Measurements from ENCODE around the gene MTMR10. TPM values are rescaled to one million over a fixed set of nuclear protein-coding genes. Genes with fewer than 3 reads are reported as not detected.

Gene MTMR10
- polyA plus RNA-seq, 1 donor from 2014 or later = 2.3 TPM

DNA sequence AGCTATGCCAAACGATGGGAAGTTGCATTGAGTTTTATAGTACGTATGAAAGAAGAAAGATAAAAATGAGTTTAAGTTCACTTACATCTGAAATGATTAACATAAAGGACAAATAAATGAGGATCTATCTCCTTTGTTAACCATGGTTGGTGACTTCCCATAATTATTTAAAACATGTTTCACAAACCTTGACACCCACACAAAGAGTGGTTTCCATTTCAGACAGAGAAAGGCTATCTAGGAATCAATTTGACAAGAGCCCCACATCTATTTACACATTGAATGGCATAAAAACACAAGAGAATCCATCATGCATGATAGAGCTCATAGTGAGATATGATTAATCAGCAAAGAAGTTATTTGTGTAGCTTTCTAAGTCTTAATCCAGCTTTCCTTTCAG, 14.2 kb upstream of the MTMR10 start:
- Histone ChIP-seq H4K20me1 (ENCODE audit: insufficient read depth) (no peaks in the 10 kb centered on the region), H3K9me2 (ENCODE audit: insufficient read depth, low read length) (no peaks in the 10 kb centered on the region), H3K36me3 (ENCODE audit: insufficient read depth, low read length) (no peaks in the 10 kb centered on the region), H3K4me3 (ENCODE audit: low read length) (no peak overlapping the region), H3K27me3 (ENCODE audit: insufficient read depth, low read depth, low read length) (no peaks in the 10 kb centered on the region), H2AFZ (ENCODE audit: low read depth, low read length) (no peak overlapping the region), H3K27ac (ENCODE audit: low read length) (no peak overlapping the region), H3K9ac (ENCODE audit: low read length) (no peak overlapping the region), H3K4me2 (ENCODE audit: low read length) (no peak overlapping the region), H3K79me2 (replicated peaks; ENCODE audit: insufficient read depth, low read length) (no peaks in the 10 kb centered on the region), H3F3A (ENCODE audit: insufficient read depth, low read length, poor library complexity, severe bottlenecking) (no peaks in the 10 kb centered on the region), H3K9me3 (ENCODE audit: low read length) (no peaks in the 10 kb centered on the region)
- TF ChIP-seq, protein P1, sequence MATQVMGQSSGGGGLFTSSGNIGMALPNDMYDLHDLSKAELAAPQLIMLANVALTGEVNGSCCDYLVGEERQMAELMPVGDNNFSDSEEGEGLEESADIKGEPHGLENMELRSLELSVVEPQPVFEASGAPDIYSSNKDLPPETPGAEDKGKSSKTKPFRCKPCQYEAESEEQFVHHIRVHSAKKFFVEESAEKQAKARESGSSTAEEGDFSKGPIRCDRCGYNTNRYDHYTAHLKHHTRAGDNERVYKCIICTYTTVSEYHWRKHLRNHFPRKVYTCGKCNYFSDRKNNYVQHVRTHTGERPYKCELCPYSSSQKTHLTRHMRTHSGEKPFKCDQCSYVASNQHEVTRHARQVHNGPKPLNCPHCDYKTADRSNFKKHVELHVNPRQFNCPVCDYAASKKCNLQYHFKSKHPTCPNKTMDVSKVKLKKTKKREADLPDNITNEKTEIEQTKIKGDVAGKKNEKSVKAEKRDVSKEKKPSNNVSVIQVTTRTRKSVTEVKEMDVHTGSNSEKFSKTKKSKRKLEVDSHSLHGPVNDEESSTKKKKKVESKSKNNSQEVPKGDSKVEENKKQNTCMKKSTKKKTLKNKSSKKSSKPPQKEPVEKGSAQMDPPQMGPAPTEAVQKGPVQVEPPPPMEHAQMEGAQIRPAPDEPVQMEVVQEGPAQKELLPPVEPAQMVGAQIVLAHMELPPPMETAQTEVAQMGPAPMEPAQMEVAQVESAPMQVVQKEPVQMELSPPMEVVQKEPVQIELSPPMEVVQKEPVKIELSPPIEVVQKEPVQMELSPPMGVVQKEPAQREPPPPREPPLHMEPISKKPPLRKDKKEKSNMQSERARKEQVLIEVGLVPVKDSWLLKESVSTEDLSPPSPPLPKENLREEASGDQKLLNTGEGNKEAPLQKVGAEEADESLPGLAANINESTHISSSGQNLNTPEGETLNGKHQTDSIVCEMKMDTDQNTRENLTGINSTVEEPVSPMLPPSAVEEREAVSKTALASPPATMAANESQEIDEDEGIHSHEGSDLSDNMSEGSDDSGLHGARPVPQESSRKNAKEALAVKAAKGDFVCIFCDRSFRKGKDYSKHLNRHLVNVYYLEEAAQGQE (IDR thresholded peaks at IDR 0.05; ENCODE audit: borderline replicate concordance) = no peak
- TF ChIP-seq, protein P2, sequence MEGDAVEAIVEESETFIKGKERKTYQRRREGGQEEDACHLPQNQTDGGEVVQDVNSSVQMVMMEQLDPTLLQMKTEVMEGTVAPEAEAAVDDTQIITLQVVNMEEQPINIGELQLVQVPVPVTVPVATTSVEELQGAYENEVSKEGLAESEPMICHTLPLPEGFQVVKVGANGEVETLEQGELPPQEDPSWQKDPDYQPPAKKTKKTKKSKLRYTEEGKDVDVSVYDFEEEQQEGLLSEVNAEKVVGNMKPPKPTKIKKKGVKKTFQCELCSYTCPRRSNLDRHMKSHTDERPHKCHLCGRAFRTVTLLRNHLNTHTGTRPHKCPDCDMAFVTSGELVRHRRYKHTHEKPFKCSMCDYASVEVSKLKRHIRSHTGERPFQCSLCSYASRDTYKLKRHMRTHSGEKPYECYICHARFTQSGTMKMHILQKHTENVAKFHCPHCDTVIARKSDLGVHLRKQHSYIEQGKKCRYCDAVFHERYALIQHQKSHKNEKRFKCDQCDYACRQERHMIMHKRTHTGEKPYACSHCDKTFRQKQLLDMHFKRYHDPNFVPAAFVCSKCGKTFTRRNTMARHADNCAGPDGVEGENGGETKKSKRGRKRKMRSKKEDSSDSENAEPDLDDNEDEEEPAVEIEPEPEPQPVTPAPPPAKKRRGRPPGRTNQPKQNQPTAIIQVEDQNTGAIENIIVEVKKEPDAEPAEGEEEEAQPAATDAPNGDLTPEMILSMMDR (IDR thresholded peaks at IDR 0.05; ENCODE audit: poor library complexity, severe bottlenecking) = no peak
- no peak for TF ChIP-seq EZH2 (IDR thresholded peaks at IDR 0.05; ENCODE audit: borderline replicate concordance, insufficient read depth, low read length, poor library complexity, severe bottlenecking)
- peak; percentile 34 for TF ChIP-seq EP300 (conservative IDR thresholded peaks at IDR 0.05; ENCODE audit: poor library complexity, severe bottlenecking)

DNA sequence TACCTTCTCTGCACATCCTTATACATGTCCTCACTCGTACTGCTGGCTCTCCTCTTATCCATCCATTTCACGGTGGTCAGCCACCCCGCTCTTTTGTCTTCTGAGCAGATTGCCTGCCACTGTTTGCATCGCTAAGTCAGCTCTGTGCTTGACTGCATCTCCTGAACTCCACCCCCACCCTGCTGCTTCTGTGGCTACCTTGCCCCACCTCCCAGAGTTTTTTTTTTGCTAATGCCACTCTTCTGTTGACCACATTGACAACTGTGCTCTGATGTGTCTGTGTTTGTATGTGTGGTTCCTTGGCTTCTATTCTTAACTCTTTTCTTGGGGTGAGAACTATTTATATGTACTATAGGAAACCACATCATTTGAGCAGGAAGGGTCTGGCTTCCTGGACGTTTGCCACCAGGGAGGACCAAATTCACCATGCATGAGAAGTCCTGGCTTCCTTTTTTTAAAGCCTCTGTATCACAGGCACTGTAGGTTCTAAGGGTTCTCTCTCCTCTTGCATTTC, 12.8 kb upstream of the MTMR10 start:
- no peaks in the 10 kb centered on the region for H4K20me1 ChIP-seq (ENCODE audit: insufficient read depth)
- no peaks in the 10 kb centered on the region for H3K9me3 ChIP-seq (ENCODE audit: low read length)

More for the DNA sequence above, 12.8 kb upstream of the MTMR10 start:
- no peak overlapping the region for H3K27ac ChIP-seq (ENCODE audit: low read length)
- no peak overlapping the region for H3K4me3 ChIP-seq (ENCODE audit: low read length)
- H3K36me3 ChIP-seq (ENCODE audit: insufficient read depth, low read length) = no peaks in the 10 kb centered on the region
- no peak overlapping the region for H2AFZ ChIP-seq (ENCODE audit: low read depth, low read length)
- TF ChIP-seq POLR2AphosphoS5 (IDR thresholded peaks at IDR 0.05) (no peak), EP300 (conservative IDR thresholded peaks at IDR 0.05; ENCODE audit: poor library complexity, severe bottlenecking) (no peak), SMC3 (conservative IDR thresholded peaks at IDR 0.05; ENCODE audit: poor library complexity) (no peak), RAD21 (conservative IDR thresholded peaks at IDR 0.05) (no peak), TAF1 (IDR thresholded peaks at IDR 0.05; ENCODE audit: low read depth) (no peak), EZH2 (IDR thresholded peaks at IDR 0.05; ENCODE audit: borderline replicate concordance, insufficient read depth, low read length, poor library complexity, severe bottlenecking) (no peak), MXI1 (conservative IDR thresholded peaks at IDR 0.05; ENCODE audit: poor library complexity, severe bottlenecking) (no peak)
- TF ChIP-seq, protein P1 (IDR thresholded peaks at IDR 0.05; ENCODE audit: borderline replicate concordance) = no peak
- TF ChIP-seq, protein P2 (IDR thresholded peaks at IDR 0.05; ENCODE audit: poor library complexity, severe bottlenecking) = no peak
- H3K9ac ChIP-seq (ENCODE audit: low read length) = no peak overlapping the region
- no peaks in the 10 kb centered on the region for H3F3A ChIP-seq (ENCODE audit: insufficient read depth, low read length, poor library complexity, severe bottlenecking)
- no peaks in the 10 kb centered on the region for H3K9me2 ChIP-seq (ENCODE audit: insufficient read depth, low read length)
- H3K79me2 ChIP-seq (replicated peaks; ENCODE audit: insufficient read depth, low read length) = no peaks in the 10 kb centered on the region
- no peaks in the 10 kb centered on the region for H3K27me3 ChIP-seq (ENCODE audit: insufficient read depth, low read depth, low read length)
- H3K4me2 ChIP-seq (ENCODE audit: low read length) = no peak overlapping the region

All from neural cell (in vitro differentiated cells).